Caco-2 (cell line): ENCODE measurements around the gene MMEL1. TPM values are rescaled to one million over a fixed set of nuclear protein-coding genes. Genes with fewer than 3 reads are reported as not detected.
"Not testable (repeated sequence)": the region's sequence is repeated elsewhere in the genome, so short reads cannot be mapped to it uniquely, and the experiment has no call there.

Experiments used
- BruUV-seq: library from RNA; stranded (reverse); fragments of 400-500 nt; replicated peaks from 2 replicates; lab custom pipeline; 2021; lab: Mats Ljungman, UMichigan
- CTCF ChIA-PET: fragments of 300-600 bp; sonication (Branson Sonifier 250); formaldehyde crosslinking; loops from one replicate; lab custom pipeline; 2022; ENCODE audit warnings: antibody characterized with exemption; lab: Charles Lee
- POLR2A ChIA-PET: fragments of 300-600 bp; sonication (Branson Sonifier 250); formaldehyde crosslinking; loops from one replicate; lab custom pipeline; 2022; ENCODE audit warnings: antibody characterized with exemption; lab: Charles Lee
- DNase-seq, 2 experiments: peaks; one replicate each; pipeline versions ENCODE4 v3.0.0 to v3.0.0-alpha.2; 2020 to 2022
- H3K27me3 ChIP-seq: replicated peaks from 2 replicates; pipeline ENCODE4 v1.6.0; 2011; ENCODE audit warnings: low read length; ENCODE audit not compliant: control insufficient read depth, insufficient read depth
- H3K36me3 ChIP-seq: 2 replicates; pipeline ENCODE4 v1.5.1; 2011; ENCODE audit warnings: low read length; ENCODE audit not compliant: control insufficient read depth, insufficient read depth
- H3K4me1 ChIP-seq: fragments of 250-450 bp; sonication (Bioruptor Pico); 2 replicates; pipeline ENCODE4 v1.5.1; 2020; ENCODE audit warnings: mild to moderate bottlenecking
- H3K4me3 ChIP-seq: 2 replicates; pipeline ENCODE4 v1.5.1; 2011; ENCODE audit warnings: low read depth, mild to moderate bottlenecking, control low read depth, low read length
- H3K9me3 ChIP-seq: fragments of 250-450 bp; sonication (Bioruptor Pico); 2 replicates; pipeline ENCODE4 v1.5.1; 2020; ENCODE audit warnings: mild to moderate bottlenecking, moderate library complexity
- H3K27ac Mint-ChIP-seq: one replicate; pipeline ENCODE4 v1.8.0; 2022; ENCODE audit warnings: mixed read lengths; ENCODE audit not compliant: unreplicated experiment
- H3K27me3 Mint-ChIP-seq: one replicate; pipeline ENCODE4 v1.8.0; 2022; ENCODE audit warnings: mixed read lengths; ENCODE audit not compliant: insufficient read depth, unreplicated experiment
- H3K36me3 Mint-ChIP-seq: one replicate; pipeline ENCODE4 v1.8.0; 2022; ENCODE audit warnings: mild to moderate bottlenecking, mixed read lengths; ENCODE audit not compliant: insufficient read depth, unreplicated experiment
- H3K4me1 Mint-ChIP-seq: one replicate; pipeline ENCODE4 v1.8.0; 2022; ENCODE audit warnings: low read depth, mixed read lengths; ENCODE audit not compliant: unreplicated experiment
- H3K4me3 Mint-ChIP-seq: one replicate; pipeline ENCODE4 v1.8.0; 2022; ENCODE audit warnings: mild to moderate bottlenecking, moderate library complexity, mixed read lengths; ENCODE audit not compliant: unreplicated experiment
- H3K9me3 Mint-ChIP-seq: one replicate; pipeline ENCODE4 v1.8.0; 2022; ENCODE audit warnings: mixed read lengths; ENCODE audit not compliant: unreplicated experiment
- CTCF ChIP-seq, 2 experiments: fragments of 200-600 bp in 1 of 2; IDR thresholded peaks; 1 replicate in 1 of 2; 2 replicates in 1 of 2; pipeline versions ENCODE4 v1.5.1 to v1.8.0; 2011 to 2022; ENCODE audit warnings: antibody characterized with exemption in 1 of 2, control low read depth in 1 of 2, inconsistent platforms in 1 of 2, low read depth in 1 of 2, low read length in 1 of 2, mild to moderate bottlenecking in 1 of 2, moderate library complexity in 1 of 2; ENCODE audit not compliant: insufficient read depth in 1 of 2, severe bottlenecking in 1 of 2, unreplicated experiment in 1 of 2
- intact Hi-C: fragments of 100-400 bp; cut with micrococcal nuclease; formaldehyde crosslinking; loops from one replicate; pipeline ENCODE4 v1.10.0; 2022; ENCODE audit not compliant: unreplicated experiment
- total RNA-seq: library from RNA; stranded (reverse); gene quantifications from 2 replicates; pipeline ENCODE4 v1.2.3, GENCODE V29; 2022

The MMEL1 gene
- total RNA-seq, 1 experiment from 2014 or later: not detected

GRCh38 chr1:2628191-2628932 is 4.5 kb downstream of the MMEL1 start:
- H3K36me3 Mint-ChIP-seq: peaks cover 5% of the 10 kb centered on the region
- DNase-seq: peak in 1 of 2 experiments; percentile 26
- H3K9me3 Mint-ChIP-seq: no peaks in the 10 kb centered on the region
- no peak overlapping the region for H3K4me3 Mint-ChIP-seq
- intact Hi-C loops: no loop called here
- H3K4me1 ChIP-seq: no peaks in the 10 kb centered on the region
- no peak overlapping the region for H3K27ac Mint-ChIP-seq
- no TSS peak for BruUV-seq
- no peaks in the 10 kb centered on the region for H3K27me3 ChIP-seq
- POLR2A ChIA-PET: no interaction called here
- peaks cover 10% of the 10 kb centered on the region for H3K27me3 Mint-ChIP-seq
- no peaks in the 10 kb centered on the region for H3K36me3 ChIP-seq
- peak overlapping the region; percentile 25 for H3K4me3 ChIP-seq
- H3K9me3 ChIP-seq: no peaks in the 10 kb centered on the region
- no peaks in the 10 kb centered on the region for H3K4me1 Mint-ChIP-seq
- no peak for TF ChIP-seq CTCF (IDR thresholded peaks at IDR 0.05; ENCODE audit: insufficient read depth in 1 of 2, low read depth in 1 of 2, low read length in 1 of 2, severe bottlenecking in 1 of 2, unreplicated experiment in 1 of 2)
- CTCF ChIA-PET: no interaction called here

- ChIA-PET POLR2A (no interaction called here), CTCF (no interaction called here)
- H3K4me3 Mint-ChIP-seq: no peak overlapping the region
- no TSS peak for BruUV-seq
- intact Hi-C loops: no loop called here
- no peak overlapping the region for H3K4me3 ChIP-seq
- no peak for TF ChIP-seq CTCF (IDR thresholded peaks at IDR 0.05; ENCODE audit: insufficient read depth in 1 of 2, low read depth in 1 of 2, low read length in 1 of 2, severe bottlenecking in 1 of 2, unreplicated experiment in 1 of 2)
- no peak overlapping the region for H3K27ac Mint-ChIP-seq
- H3K36me3 ChIP-seq: no peaks in the 10 kb centered on the region
- no peaks in the 10 kb centered on the region for H3K27me3 ChIP-seq
- no peaks in the 10 kb centered on the region for H3K9me3 ChIP-seq
- no peak for DNase-seq
- H3K36me3 Mint-ChIP-seq: no peaks in the 10 kb centered on the region
- no peaks in the 10 kb centered on the region for H3K9me3 Mint-ChIP-seq
- H3K4me1 ChIP-seq: no peaks in the 10 kb centered on the region
- no peaks in the 10 kb centered on the region for H3K4me1 Mint-ChIP-seq
- peaks cover 10% of the 10 kb centered on the region for H3K27me3 Mint-ChIP-seq
These were observed 5.1 kb downstream of the MMEL1 start for GRCh38 chr1:2627746-2628145.

GRCh38 chr1:2625748-2626147 is 7.1 kb downstream of the MMEL1 start:
- H3K4me3 Mint-ChIP-seq, H3K27me3 ChIP-seq, H3K9me3 Mint-ChIP-seq, H3K4me1 ChIP-seq, H3K36me3 ChIP-seq, intact Hi-C loops, H3K4me3 ChIP-seq, DNase-seq, H3K4me1 Mint-ChIP-seq, H3K9me3 ChIP-seq, BruUV-seq, H3K27ac Mint-ChIP-seq, POLR2A ChIA-PET, CTCF ChIA-PET, H3K36me3 Mint-ChIP-seq: not testable (repeated sequence)
- peaks cover 10% of the 10 kb centered on the region for H3K27me3 Mint-ChIP-seq
